ENCODE results near the gene SYVN1. TPM values are rescaled to one million over a fixed set of nuclear protein-coding genes. Genes with fewer than 3 reads are reported as not detected.

The SYVN1 gene
- total RNA-seq, 2 experiments from 2014 or later: 20.6 to 26.8 TPM

GRCh38 chr11:65089621-65090020 is 44.7 kb downstream of the SYVN1 start:
- intact Hi-C loops (cut with micrococcal nuclease): no loop called here
- ChIA-PET CTCF (interaction anchor here (1.3 to 1.8 kb wide), 3 partner anchors 15 to 75 kb away, joined by 3 to 4 read pairs (median 4); partner anchors contain the start of gene ARL2), POLR2A (interaction anchor here (0.9 to 20.0 kb wide), 3 partner anchors 14 to 42 kb away, joined by 3 to 294 read pairs (median 3); partner anchors contain the start of genes FAU, MRPL49, TM7SF2 and ZNHIT2)
- Mint-ChIP-seq H3K4me3 (no peak overlapping the region), H3K4me1 (ENCODE audit: low read depth) (peaks cover 13% of the 10 kb centered on the region), H3K27me3 (no peaks in the 10 kb centered on the region), H3K36me3 (ENCODE audit: low read depth) (peaks cover 11% of the 10 kb centered on the region), H3K9me3 (no peaks in the 10 kb centered on the region), H3K27ac (no peak overlapping the region)
- DNase-seq: no peak
- ATAC-seq: no peak
- TF ChIP-seq CTCF (IDR thresholded peaks at IDR 0.05): no peak

- H3K27me3 Mint-ChIP-seq: no peaks in the 10 kb centered on the region
- H3K4me3 Mint-ChIP-seq: no peak overlapping the region
- H3K4me1 Mint-ChIP-seq (ENCODE audit: low read depth): peaks cover 17% of the 10 kb centered on the region
- ChIA-PET CTCF (no interaction called here), POLR2A (interaction anchor here (0.6 to 20.0 kb wide), 5 partner anchors 8 to 324 kb away, joined by 3 to 294 read pairs (median 6); partner anchors contain the start of genes FAU, MRPL49, TM7SF2 and VPS51)
- H3K9me3 Mint-ChIP-seq: no peaks in the 10 kb centered on the region
- no peak for TF ChIP-seq CTCF (IDR thresholded peaks at IDR 0.05)
- DNase-seq: no peak
- peaks cover 23% of the 10 kb centered on the region for H3K36me3 Mint-ChIP-seq (ENCODE audit: low read depth)
- intact Hi-C loops (cut with micrococcal nuclease): no loop called here
- H3K27ac Mint-ChIP-seq: no peak overlapping the region
- no peak for ATAC-seq
Observed at GRCh38 chr11:65087827-65088226, 46.5 kb downstream of the SYVN1 start.

- DNase-seq (no peak), ATAC-seq (no peak)
- no peak overlapping the region for H3K4me3 Mint-ChIP-seq
- no peak overlapping the region for H3K27ac Mint-ChIP-seq
- no peaks in the 10 kb centered on the region for H3K27me3 Mint-ChIP-seq
- no peaks in the 10 kb centered on the region for H3K9me3 Mint-ChIP-seq
- intact Hi-C loops (cut with micrococcal nuclease): no loop called here
- CTCF ChIA-PET: no interaction called here
- POLR2A ChIA-PET: interaction anchor here (1.1 to 20.0 kb wide), 4 partner anchors 9 to 323 kb away, joined by 3 to 294 read pairs (median 15); partner anchors contain the start of genes FAU, MRPL49, TM7SF2 and VPS51
- H3K4me1 Mint-ChIP-seq (ENCODE audit: low read depth): peaks cover 20% of the 10 kb centered on the region
- TF ChIP-seq CTCF (IDR thresholded peaks at IDR 0.05): no peak
- peaks cover 27% of the 10 kb centered on the region for H3K36me3 Mint-ChIP-seq (ENCODE audit: low read depth)
Observed at GRCh38 chr11:65087216-65087615, 47.1 kb downstream of the SYVN1 start.

- TF ChIP-seq CTCF (IDR thresholded peaks at IDR 0.05): no peak
- Mint-ChIP-seq H3K36me3 (ENCODE audit: low read depth) (peaks cover 31% of the 10 kb centered on the region), H3K27ac (no peak overlapping the region), H3K27me3 (no peaks in the 10 kb centered on the region), H3K4me1 (ENCODE audit: low read depth) (peaks cover 23% of the 10 kb centered on the region), H3K9me3 (no peaks in the 10 kb centered on the region), H3K4me3 (no peak overlapping the region)
- POLR2A ChIA-PET: interaction anchor here (1.1 to 20.0 kb wide), 4 partner anchors 9 to 323 kb away, joined by 3 to 294 read pairs (median 15); partner anchors contain the start of genes FAU, MRPL49, TM7SF2 and VPS51
- intact Hi-C loops (cut with micrococcal nuclease): no loop called here
- CTCF ChIA-PET: no interaction called here
- DNase-seq (no peak), ATAC-seq (no peak)
Observed at GRCh38 chr11:65086809-65087208, 47.5 kb downstream of the SYVN1 start.

GRCh38 chr11:65085446-65085845 is 48.9 kb downstream of the SYVN1 start:
- ATAC-seq (no peak), DNase-seq (no peak)
- H3K9me3 Mint-ChIP-seq: no peaks in the 10 kb centered on the region
- CTCF ChIA-PET: interaction anchor here (1.6 kb wide), 1 partner anchor 25 kb away, joined by 7 read pairs; no protein-coding TSS in a partner anchor
- H3K4me1 Mint-ChIP-seq (ENCODE audit: low read depth): peaks cover 29% of the 10 kb centered on the region
- peaks cover 42% of the 10 kb centered on the region for H3K36me3 Mint-ChIP-seq (ENCODE audit: low read depth)
- intact Hi-C loops (cut with micrococcal nuclease): no loop called here
- POLR2A ChIA-PET: interaction anchor here (0.9 to 3.5 kb wide), 3 partner anchors 10 to 71 kb away, joined by 3 to 24 read pairs (median 4); partner anchors contain the start of genes ARL2 and VPS51
- H3K27ac Mint-ChIP-seq: peak overlapping the region; percentile 98
- H3K4me3 Mint-ChIP-seq: peak overlapping the region; percentile 99
- TF ChIP-seq CTCF (IDR thresholded peaks at IDR 0.05): no peak
- no peaks in the 10 kb centered on the region for H3K27me3 Mint-ChIP-seq
